Endothelial cell of umbilical vein (primary cell): ENCODE data around the gene RIC8B. TPM values are rescaled to one million over a fixed set of nuclear protein-coding genes. Genes with fewer than 3 reads are reported as not detected.
A peak's percentile ranks its signal among the peaks of the same experiment; 100 is the strongest.

Experiments
- BruUV-seq: library from RNA; stranded (reverse); fragments of 400-500 nt; replicated peaks from 2 replicates; lab custom pipeline; 2021; lab: Mats Ljungman, UMichigan
- CTCF ChIA-PET: fragments of 300-600, 350-600 bp; sonication (Branson Sonifier 250); formaldehyde crosslinking; loops from one replicate; lab custom pipeline; 2021; ENCODE audit warnings: antibody characterized with exemption, inconsistent platforms; lab: Charles Lee
- POLR2A ChIA-PET: fragments of 300-600, 350-600 bp; sonication (Branson Sonifier 250); formaldehyde crosslinking; loops from one replicate; lab custom pipeline; 2021; ENCODE audit warnings: antibody characterized with exemption, inconsistent platforms; lab: Charles Lee
- DNase-seq: peaks from one replicate; pipeline ENCODE4 v3.0.0-alpha.2; 2011; ENCODE audit warnings: low read depth, low spot score
- FAIRE-seq: peaks from 2 replicates; lab custom pipeline; 2011; peaks lifted over from hg19 to GRCh38; lab: Jason Lieb, UNC
- H2AFZ ChIP-seq: 2 replicates; pipeline ENCODE4 v1.6.0; 2012; ENCODE audit warnings: low read depth, low read length, control low read depth, inconsistent platforms
- H3K27ac ChIP-seq: 2 replicates; pipeline ENCODE4 v1.5.1; 2011; ENCODE audit warnings: low read depth, mild to moderate bottlenecking, control low read depth, low read length, moderate library complexity; ENCODE audit not compliant: insufficient read depth
- H3K27me3 ChIP-seq, 2 experiments: 2 replicates each; pipeline versions ENCODE4 v1.6.0 to v1.6.1; 2011; ENCODE audit warnings: low read length in 2 of 2, mixed read lengths in 1 of 2; ENCODE audit not compliant: control insufficient read depth in 2 of 2, insufficient read depth in 2 of 2
- H3K36me3 ChIP-seq, 2 experiments: 2 replicates in 1 of 2; 3 replicates in 1 of 2; pipeline ENCODE4 v1.5.1; 2011; ENCODE audit warnings: low read length in 2 of 2, mild to moderate bottlenecking in 1 of 2, moderate library complexity in 1 of 2; ENCODE audit not compliant: control insufficient read depth in 2 of 2, insufficient read depth in 2 of 2; ENCODE audit errors: extremely low read depth in 1 of 2
- H3K4me1 ChIP-seq: 3 replicates; pipeline ENCODE4 v1.5.1; 2011; ENCODE audit warnings: mild to moderate bottlenecking, low read length; ENCODE audit not compliant: control insufficient read depth, insufficient read depth; ENCODE audit errors: extremely low read depth
- H3K4me2 ChIP-seq: 2 replicates; pipeline ENCODE4 v1.6.1; 2011; ENCODE audit warnings: low read length, control low read depth, mixed read lengths; ENCODE audit not compliant: insufficient read depth
- H3K4me3 ChIP-seq, 3 experiments: fragments of 200-600 bp in 1 of 3; sonication (generic), shearing (Covaris generic) in 1 of 3; replicated peaks in 1 of 3; 2 replicates each; pipeline ENCODE4 v1.5.1; 2011 to 2016; ENCODE audit warnings: control low read depth in 3 of 3, low read length in 3 of 3, mild to moderate bottlenecking in 2 of 3, inconsistent platforms in 1 of 3, low read depth in 1 of 3, moderate library complexity in 1 of 3; ENCODE audit not compliant: insufficient read depth in 1 of 3
- H3K79me2 ChIP-seq: 2 replicates; pipeline ENCODE4 v1.6.0; 2012; ENCODE audit warnings: low read length, inconsistent platforms; ENCODE audit not compliant: control insufficient read depth, insufficient read depth
- H3K9ac ChIP-seq: replicated peaks from 2 replicates; pipeline ENCODE3; 2011; ENCODE audit warnings: low read length, control low read depth; ENCODE audit not compliant: insufficient read depth; ENCODE audit errors: extremely low read depth
- H3K9me1 ChIP-seq: replicated peaks from 3 replicates; pipeline ENCODE4 v1.6.0; 2011; ENCODE audit warnings: mild to moderate bottlenecking, low read length; ENCODE audit not compliant: control insufficient read depth, insufficient read depth; ENCODE audit errors: extremely low read depth
- H3K9me3 ChIP-seq: replicated peaks from 2 replicates; pipeline ENCODE4 v1.5.1; 2012; ENCODE audit warnings: low read length, inconsistent platforms; ENCODE audit not compliant: control insufficient read depth, insufficient read depth
- H4K20me1 ChIP-seq: replicated peaks from 2 replicates; pipeline ENCODE3; 2011; ENCODE audit warnings: mild to moderate bottlenecking, low read length; ENCODE audit not compliant: control insufficient read depth, insufficient read depth; ENCODE audit errors: extremely low read depth
- CTCF ChIP-seq, 2 donors: IDR thresholded peaks; 1 replicate in 1 of 2; 2 replicates in 1 of 2; pipeline ENCODE4 v1.5.1; 2011; ENCODE audit warnings: low read length in 2 of 2, mild to moderate bottlenecking in 2 of 2, moderate library complexity in 2 of 2, control low read depth in 1 of 2, inconsistent platforms in 1 of 2, low read depth in 1 of 2; ENCODE audit not compliant: insufficient read depth in 1 of 2; ENCODE audit errors: extremely low read depth in 1 of 2
- EZH2 ChIP-seq: IDR thresholded peaks from 2 replicates; pipeline ENCODE4 v1.6.1; 2012; ENCODE audit warnings: borderline replicate concordance, low read depth, mild to moderate bottlenecking, moderate library complexity, low read length, inconsistent platforms; ENCODE audit not compliant: severe bottlenecking
- FOS ChIP-seq: IDR thresholded peaks from 2 replicates; pipeline ENCODE4 v1.6.1; 2011; ENCODE audit warnings: mild to moderate bottlenecking, low read length, moderate library complexity, borderline replicate concordance; ENCODE audit not compliant: insufficient read depth
- JUN ChIP-seq: IDR thresholded peaks from 2 replicates; pipeline ENCODE4 v1.6.1; 2011; ENCODE audit warnings: borderline replicate concordance, low read depth; ENCODE audit not compliant: insufficient read length, insufficient read depth
- MYC ChIP-seq: IDR thresholded peaks from one replicate; pipeline ENCODE4 v1.6.1; 2011; ENCODE audit warnings: mild to moderate bottlenecking, low read depth, low read length
- dilution Hi-C: fragments of 300-500 bp; cut with MboI; formaldehyde crosslinking; loops from one replicate; pipeline ENCODE4 v1.15.0; 2019; ENCODE audit warnings: low sequenced_read_pairs; ENCODE audit not compliant: extremely low pct_ligation_motif_present
- intact Hi-C: fragments of 100-400 bp; cut with micrococcal nuclease; formaldehyde crosslinking; loops from one replicate; pipeline ENCODE4 v1.10.0; 2022
- polyA plus RNA-seq, 4 experiments: library from polyadenylated mRNA; depleted of rRNA in 3 of 4; stranded (reverse) in 3 of 4; unstranded in 1 of 4; fragments of >200 nt; gene quantifications; 2 replicates each; pipeline versions ENCODE4 v1.2.1 to v1.2.3, GENCODE V29; 2011 to 2012; ENCODE audit warnings: missing spikeins in 1 of 4
- total RNA-seq: library from RNA; stranded (reverse); gene quantifications from 2 replicates; pipeline ENCODE4 v1.2.3, GENCODE V29; 2021
- TF ChIP-seq, protein P1 (sequence below): IDR thresholded peaks from 2 replicates; pipeline ENCODE4 v1.6.1; 2011; ENCODE audit not compliant: insufficient read depth, insufficient read length

RIC8B gene
- total and polyA plus RNA-seq, 2 donors (not counting 3 experiments of a cell fraction or from before 2014, with no cell fraction given) = 4.1 to 13.7 TPM

- no peak for FAIRE-seq
Measured at GRCh38 chr12:106871477-106871876, 97.0 kb downstream of the RIC8B start.

More at GRCh38 chr12:106871477-106871876, 97.0 kb downstream of the RIC8B start:
- H3K9me1 ChIP-seq = no peaks in the 10 kb centered on the region
- no peak overlapping the region for H3K27ac ChIP-seq
- no TSS peak for BruUV-seq
- no peaks in the 10 kb centered on the region for H3K4me1 ChIP-seq
- no peaks in the 10 kb centered on the region for H3K9me3 ChIP-seq
- DNase-seq = no peak
- TF ChIP-seq, protein P1, sequence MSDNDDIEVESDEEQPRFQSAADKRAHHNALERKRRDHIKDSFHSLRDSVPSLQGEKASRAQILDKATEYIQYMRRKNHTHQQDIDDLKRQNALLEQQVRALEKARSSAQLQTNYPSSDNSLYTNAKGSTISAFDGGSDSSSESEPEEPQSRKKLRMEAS = no peak
- TF ChIP-seq EZH2 (no peak), FOS (peak; percentile 53), MYC (no peak), CTCF (IDR thresholded peaks at IDR 0.05; ENCODE audit: extremely low read depth in 1 of 2, insufficient read depth in 1 of 2, low read depth in 1 of 2, low read length in 2 of 2) (no peak), JUN (no peak)
- no peaks in the 10 kb centered on the region for H3K27me3 ChIP-seq
- no peaks in the 10 kb centered on the region for H3K36me3 ChIP-seq
- no peak overlapping the region for H3K9ac ChIP-seq
- intact Hi-C loops = no loop called here
- no peak overlapping the region for H2AFZ ChIP-seq
- ChIA-PET POLR2A (no interaction called here), CTCF (interaction anchor here (0.6 kb wide), 1 partner anchor 651 kb away, joined by 3 read pairs; no protein-coding TSS in a partner anchor)
- H4K20me1 ChIP-seq = no peaks in the 10 kb centered on the region
- no peak overlapping the region for H3K4me2 ChIP-seq
- no peaks in the 10 kb centered on the region for H3K79me2 ChIP-seq
- dilution Hi-C loops = no loop called here
- no peak overlapping the region for H3K4me3 ChIP-seq
